ENCODE measurements around the gene ZNF784.

ZNF784 gene

GRCh38 chr19:55625004-55625326 is 599 bp upstream of the ZNF784 start:
- ChIA-PET POLR2A (ENCODE audit: low non-redundant PET) (interaction anchor here (0.6 to 1.0 kb wide), 7 partner anchors 11 to 149 kb away, joined by 3 to 7 read pairs (median 3); partner anchors contain the start of genes ZNF628 and ZNF865), CTCF (interaction anchor here (0.6 to 1.2 kb wide), 2 partner anchors 14 to 29 kb away, joined by 4 to 5 read pairs; no protein-coding TSS in a partner anchor)
- no peak for TF ChIP-seq CTCF (conservative IDR thresholded peaks at IDR 0.05; ENCODE audit: low read depth)
- H3K27ac ChIP-seq: peak overlapping the region; percentile 87
- no peak for DNase-seq (ENCODE audit: low spot score)

GRCh38 chr19:55623561-55623960 is 805 bp downstream of the ZNF784 start:
- POLR2A ChIA-PET (ENCODE audit: low non-redundant PET): no interaction called here
- no peak for TF ChIP-seq CTCF (conservative IDR thresholded peaks at IDR 0.05; ENCODE audit: low read depth)
- no peak for DNase-seq (ENCODE audit: low spot score)
- CTCF ChIA-PET: interaction anchor here (1.3 kb wide), 1 partner anchor 120 kb away, joined by 3 read pairs; no protein-coding TSS in a partner anchor
- H3K27ac ChIP-seq: no peak overlapping the region

DNA sequence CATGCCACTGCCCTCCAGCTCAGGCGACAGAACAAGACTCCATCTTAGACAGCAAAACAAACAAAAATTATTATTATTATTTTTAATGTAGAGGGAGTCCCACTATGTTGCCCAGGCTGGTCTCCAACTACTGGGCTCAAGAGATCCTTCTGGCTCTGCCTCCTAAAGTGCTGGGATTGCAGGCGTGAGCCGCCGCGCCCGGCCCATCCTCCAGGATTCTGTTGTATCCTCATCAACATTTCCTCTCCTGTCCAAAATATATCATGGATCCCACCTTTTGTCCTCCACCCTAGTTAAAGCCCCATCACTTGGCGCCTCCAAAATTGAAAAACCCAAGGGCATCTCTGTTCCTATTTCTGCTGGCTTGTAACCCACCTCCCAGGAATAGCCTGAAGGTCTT is 1.2 kb downstream of the ZNF784 start:
- no peak for DNase-seq (ENCODE audit: low spot score)
- ChIA-PET POLR2A (ENCODE audit: low non-redundant PET) (no interaction called here), CTCF (interaction anchor here (0.7 to 1.3 kb wide), 2 partner anchors 17 to 119 kb away, joined by 3 read pairs; no protein-coding TSS in a partner anchor)
- H3K27ac ChIP-seq: peak overlapping the region; percentile 22
- TF ChIP-seq CTCF (conservative IDR thresholded peaks at IDR 0.05; ENCODE audit: low read depth): no peak

DNA sequence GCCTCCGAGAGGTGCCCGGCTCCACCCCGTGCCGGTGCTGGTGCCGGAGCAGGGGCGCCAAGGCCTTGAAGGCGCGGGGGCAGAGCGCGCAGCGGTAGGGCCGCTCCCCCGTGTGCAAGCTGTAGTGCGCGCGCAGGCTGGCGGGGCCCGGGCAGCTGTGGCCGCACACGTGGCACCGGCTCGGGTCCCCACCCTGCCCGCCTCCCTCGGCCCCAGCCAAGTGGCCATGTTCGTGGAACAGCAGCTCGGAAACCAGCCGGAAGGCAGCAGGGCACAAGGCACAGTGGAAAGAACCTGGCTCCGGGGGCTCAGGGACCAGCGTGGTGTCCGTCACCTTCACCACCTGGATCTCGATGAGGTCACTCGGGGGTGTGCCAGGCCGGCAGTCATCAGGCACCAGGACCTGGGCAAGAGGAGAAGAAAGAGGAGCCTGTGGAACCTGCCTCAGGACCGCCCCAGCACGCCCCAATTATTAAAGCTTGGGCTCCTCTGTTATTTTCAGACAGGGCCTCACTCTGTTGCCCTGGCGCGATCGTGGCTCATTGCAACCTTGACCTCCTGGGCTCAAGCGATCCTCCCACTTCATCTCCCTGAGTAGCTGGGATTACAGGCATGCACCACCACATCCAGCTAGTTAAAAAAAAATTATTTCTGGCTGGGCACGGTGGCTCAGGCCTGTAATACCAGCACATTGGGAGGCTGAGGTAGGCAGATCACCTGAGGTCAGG is 2.0 kb downstream of the ZNF784 start:
- no peak for DNase-seq (ENCODE audit: low spot score)
- ChIA-PET POLR2A (ENCODE audit: low non-redundant PET) (no interaction called here), CTCF (interaction anchor here (0.5 to 1.3 kb wide), 4 partner anchors 15 to 208 kb away, joined by 3 read pairs; no protein-coding TSS in a partner anchor)
- H3K27ac ChIP-seq: peak overlapping the region; percentile 22
- TF ChIP-seq CTCF (conservative IDR thresholded peaks at IDR 0.05; ENCODE audit: low read depth): no peak

DNA sequence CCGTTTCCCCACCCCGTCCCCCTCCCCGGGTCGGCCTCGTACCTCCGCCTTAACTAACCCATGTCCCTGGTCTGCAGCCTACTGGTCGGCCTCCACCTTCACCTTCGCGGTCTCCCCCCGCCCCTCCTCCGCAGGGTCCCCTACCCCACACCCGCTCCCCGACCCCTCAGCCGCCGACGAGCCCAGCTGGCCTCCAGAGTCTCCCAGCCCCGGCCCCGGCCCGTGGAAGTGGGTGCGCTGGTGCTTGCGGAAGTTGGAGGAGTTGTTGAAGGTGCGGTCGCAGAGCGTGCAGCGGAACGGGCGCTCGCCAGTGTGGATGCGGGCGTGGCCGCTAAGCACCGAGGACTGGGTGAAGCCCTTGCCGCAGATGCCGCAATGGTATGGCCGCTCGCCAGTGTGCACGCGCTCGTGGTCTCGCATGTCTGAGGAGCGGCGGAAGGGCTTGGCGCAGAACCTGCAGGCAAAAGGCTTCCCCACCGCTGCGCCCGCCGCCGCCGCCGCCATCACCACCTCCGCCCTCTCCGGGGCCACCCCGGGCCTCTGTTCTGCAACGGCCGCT is 2.6 kb downstream of the ZNF784 start:
- ChIA-PET CTCF (interaction anchor here (0.5 kb wide), 1 partner anchor 16 kb away, joined by 3 read pairs; no protein-coding TSS in a partner anchor), POLR2A (ENCODE audit: low non-redundant PET) (no interaction called here)
- peak overlapping the region; percentile 5; the same call in 1 of the 2 replicates for H3K27ac ChIP-seq
- no peak for DNase-seq (ENCODE audit: low spot score)
- TF ChIP-seq CTCF (conservative IDR thresholded peaks at IDR 0.05; ENCODE audit: low read depth): no peak

GRCh38 chr19:55621205-55621672 is 3.1 kb downstream of the ZNF784 start:
- 0 out of 2 replicates have a peak overlapping the region, but pooled peaks have one; percentile 5 for H3K27ac ChIP-seq
- POLR2A ChIA-PET (ENCODE audit: low non-redundant PET): no interaction called here
- TF ChIP-seq CTCF (conservative IDR thresholded peaks at IDR 0.05; ENCODE audit: low read depth): no peak
- DNase-seq (ENCODE audit: low spot score): no peak
- CTCF ChIA-PET: no interaction called here
